Measurements from ENCODE around the gene SOBP.

- TF ChIP-seq, protein P1, sequence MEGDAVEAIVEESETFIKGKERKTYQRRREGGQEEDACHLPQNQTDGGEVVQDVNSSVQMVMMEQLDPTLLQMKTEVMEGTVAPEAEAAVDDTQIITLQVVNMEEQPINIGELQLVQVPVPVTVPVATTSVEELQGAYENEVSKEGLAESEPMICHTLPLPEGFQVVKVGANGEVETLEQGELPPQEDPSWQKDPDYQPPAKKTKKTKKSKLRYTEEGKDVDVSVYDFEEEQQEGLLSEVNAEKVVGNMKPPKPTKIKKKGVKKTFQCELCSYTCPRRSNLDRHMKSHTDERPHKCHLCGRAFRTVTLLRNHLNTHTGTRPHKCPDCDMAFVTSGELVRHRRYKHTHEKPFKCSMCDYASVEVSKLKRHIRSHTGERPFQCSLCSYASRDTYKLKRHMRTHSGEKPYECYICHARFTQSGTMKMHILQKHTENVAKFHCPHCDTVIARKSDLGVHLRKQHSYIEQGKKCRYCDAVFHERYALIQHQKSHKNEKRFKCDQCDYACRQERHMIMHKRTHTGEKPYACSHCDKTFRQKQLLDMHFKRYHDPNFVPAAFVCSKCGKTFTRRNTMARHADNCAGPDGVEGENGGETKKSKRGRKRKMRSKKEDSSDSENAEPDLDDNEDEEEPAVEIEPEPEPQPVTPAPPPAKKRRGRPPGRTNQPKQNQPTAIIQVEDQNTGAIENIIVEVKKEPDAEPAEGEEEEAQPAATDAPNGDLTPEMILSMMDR (conservative IDR thresholded peaks at IDR 0.05; ENCODE audit: low read depth in 2 of 2) = no peak
- TF ChIP-seq REST (IDR thresholded peaks at IDR 0.05; ENCODE audit: unreplicated experiment) = no peak
- TF ChIP-seq CREB1 (CRISPR knock-in tag; IDR thresholded peaks at IDR 0.05; ENCODE audit: low read depth) = no peak
- no peak for TF ChIP-seq EZH2phosphoT487 (IDR thresholded peaks at IDR 0.05; ENCODE audit: unreplicated experiment)
- TF ChIP-seq EZH2 (IDR thresholded peaks at IDR 0.05; ENCODE audit: low read depth, unreplicated experiment) = no peak
- TF ChIP-seq JUNB (IDR thresholded peaks at IDR 0.05; ENCODE audit: unreplicated experiment) = no peak
- TF ChIP-seq POLR2AphosphoS5 (IDR thresholded peaks at IDR 0.05; ENCODE audit: low read depth) = no peak
- TF ChIP-seq STAT1 (IDR thresholded peaks at IDR 0.05; ENCODE audit: unreplicated experiment) = no peak
- no peak for TF ChIP-seq ETS1 (IDR thresholded peaks at IDR 0.05)
- TF ChIP-seq ZNF331 (CRISPR knock-in tag; IDR thresholded peaks at IDR 0.05; ENCODE audit: low read depth) = no peak
- TF ChIP-seq NANOG (IDR thresholded peaks at IDR 0.05; ENCODE audit: borderline replicate concordance) = no peak
- no peak for TF ChIP-seq ZNF462 (CRISPR knock-in tag; IDR thresholded peaks at IDR 0.05)
Measured at GRCh38 chr6:107561306-107561705, 71.4 kb downstream of the SOBP start.
